HepG2 (cell line): ENCODE measurements around the gene MRPS11. TPM values are rescaled to one million over a fixed set of nuclear protein-coding genes. Genes with fewer than 3 reads are reported as not detected.

ENCODE experiments used
- ATAC-seq: fragments of 200-7000 bp; cut with Tn5 transposase; 3 replicates; pipeline ENCODE4 v1.9.1; 2020; ENCODE audit warnings: mild to moderate bottlenecking, moderate library complexity
- BruUV-seq: library from RNA; stranded (reverse); fragments of 400-500 nt; replicated peaks from 2 replicates; lab custom pipeline; 2021; lab: Mats Ljungman, UMichigan
- CTCF ChIA-PET: fragments of 300-600 bp; formaldehyde crosslinking; extraction: SDS; loops from one replicate; lab custom pipeline; 2021; ENCODE audit warnings: low total read pairs, inconsistent platforms, low intra/inter-chr PET ratio; lab: Yijun Ruan, JAX
- POLR2A ChIA-PET: fragments of 350-600 bp; sonication (Branson Sonifier 250); formaldehyde crosslinking; loops from one replicate; lab custom pipeline; 2020; ENCODE audit warnings: antibody characterized with exemption, inconsistent platforms; lab: Yijun Ruan, JAX
- DNase-seq: peaks from one replicate; pipeline ENCODE4 v3.0.0-alpha.2; 2015; ENCODE audit warnings: low spot score
- FAIRE-seq: peaks from 3 replicates; lab custom pipeline; 2011; peaks lifted over from hg19 to GRCh38; lab: Jason Lieb, UNC
- H2AFZ ChIP-seq: one replicate; pipeline ENCODE4 v1.6.1; 2011; ENCODE audit warnings: low read length, inconsistent platforms
- H3K27ac ChIP-seq: fragments of 300-600 bp; 3 replicates; pipeline ENCODE4 v1.8.0; 2011; ENCODE audit warnings: mixed run types, mild to moderate bottlenecking, mixed read lengths, low read length, inconsistent platforms; ENCODE audit not compliant: insufficient read depth; ENCODE audit errors: extremely low read length
- H3K27me3 ChIP-seq, 2 experiments: fragments of 200-600 bp in 1 of 2; 2 replicates in 1 of 2; 3 replicates in 1 of 2; pipeline versions ENCODE4 v1.6.0 to v1.8.0; 2011; ENCODE audit warnings: low read length in 2 of 2, mild to moderate bottlenecking in 2 of 2, moderate library complexity in 2 of 2, inconsistent platforms in 1 of 2; ENCODE audit not compliant: insufficient read depth in 2 of 2, control insufficient read depth in 1 of 2
- H3K36me3 ChIP-seq, 2 experiments: fragments of 200-600 bp in 1 of 2; replicated peaks in 1 of 2; 2 replicates in 1 of 2; 3 replicates in 1 of 2; pipeline versions ENCODE4 v1.5.1 to v1.8.0; 2011; ENCODE audit warnings: low read length in 2 of 2, inconsistent platforms in 1 of 2; ENCODE audit not compliant: insufficient read depth in 2 of 2, control insufficient read depth in 1 of 2
- H3K4me1 ChIP-seq: 2 replicates; pipeline ENCODE4 v1.5.1; 2012; ENCODE audit warnings: low read length, inconsistent platforms; ENCODE audit not compliant: insufficient read depth
- H3K4me2 ChIP-seq: 2 replicates; pipeline ENCODE4 v1.6.0; 2011; ENCODE audit warnings: low read depth, low read length, inconsistent platforms
- H3K4me3 ChIP-seq, 3 experiments: fragments of 200-600 bp in 1 of 3; sonication (generic), shearing (Covaris generic) in 1 of 3; replicated peaks in 1 of 3; 2 replicates each; pipeline ENCODE4 v1.5.1; 2011 to 2016; ENCODE audit warnings: low read length in 3 of 3, inconsistent platforms in 2 of 3, low read depth in 2 of 3, mild to moderate bottlenecking in 2 of 3, control low read depth in 1 of 3, mixed read lengths in 1 of 3; ENCODE audit not compliant: insufficient read depth in 1 of 3
- H3K79me2 ChIP-seq: one replicate; pipeline ENCODE4 v1.6.1; 2011; ENCODE audit warnings: low read length, inconsistent platforms; ENCODE audit not compliant: insufficient read depth
- H3K9ac ChIP-seq: 2 replicates; pipeline ENCODE4 v1.6.0; 2011; ENCODE audit warnings: mild to moderate bottlenecking, low read depth, low read length, inconsistent platforms; ENCODE audit not compliant: insufficient read depth
- H3K9me3 ChIP-seq: 2 replicates; pipeline ENCODE4 v1.5.1; 2012; ENCODE audit warnings: mild to moderate bottlenecking, low read length
- H4K20me1 ChIP-seq: 2 replicates; pipeline ENCODE4 v1.6.0; 2011; ENCODE audit warnings: inconsistent platforms, mild to moderate bottlenecking, low read length, moderate library complexity; ENCODE audit not compliant: insufficient read depth
- ATRX ChIP-seq: sonication (generic); formaldehyde crosslinking; IDR thresholded peaks from 2 replicates; pipeline ENCODE4 v1.4.0; 2020; ENCODE audit warnings: missing genetic modification reagents, borderline replicate concordance
- ELK4 ChIP-seq: sonication (generic); formaldehyde crosslinking; IDR thresholded peaks from 2 replicates; pipeline ENCODE4 v1.9.0; 2021; ENCODE audit warnings: missing genetic modification reagents, borderline replicate concordance
- GABPA ChIP-seq, 2 experiments: IDR thresholded peaks; 2 replicates each; pipeline ENCODE4 v1.6.1; 2011 to 2016; ENCODE audit warnings: low read depth in 2 of 2, low read length in 1 of 2, missing biosample characterization in 1 of 2, missing genetic modification characterization in 1 of 2
- MTF1 ChIP-seq: sonication (generic); formaldehyde crosslinking; IDR thresholded peaks from 2 replicates; pipeline ENCODE4 v1.5.0; 2020; ENCODE audit warnings: missing genetic modification reagents
- PRDM4 ChIP-seq: sonication (generic); formaldehyde crosslinking; IDR thresholded peaks from 2 replicates; pipeline ENCODE4 v1.9.0; 2021; ENCODE audit warnings: missing genetic modification reagents, borderline replicate concordance
- RFXANK ChIP-seq: IDR thresholded peaks from 2 replicates; pipeline ENCODE4 v1.6.1; 2016
- SIX4 ChIP-seq: sonication (generic); formaldehyde crosslinking; IDR thresholded peaks from 2 replicates; pipeline ENCODE4 v1.4.0; 2020; ENCODE audit warnings: missing genetic modification reagents
- ZC3H13 ChIP-seq: sonication (generic); formaldehyde crosslinking; IDR thresholded peaks from 2 replicates; pipeline ENCODE4 v1.8.1; 2023; ENCODE audit warnings: mild to moderate bottlenecking, missing genetic modification reagents, moderate library complexity
- ZEB1 ChIP-seq: IDR thresholded peaks from 2 replicates; pipeline ENCODE4 v1.6.1; 2012; ENCODE audit warnings: mild to moderate bottlenecking, low read depth, inconsistent platforms; ENCODE audit not compliant: insufficient replicate concordance
- ZNF30 ChIP-seq: sonication (generic); formaldehyde crosslinking; IDR thresholded peaks from 2 replicates; pipeline ENCODE4 v1.5.0; 2020; ENCODE audit warnings: mild to moderate bottlenecking, missing genetic modification reagents
- ZNF383 ChIP-seq: sonication (generic); formaldehyde crosslinking; IDR thresholded peaks from 2 replicates; pipeline ENCODE4 v1.4.0; 2020; ENCODE audit warnings: missing genetic modification reagents, mild to moderate bottlenecking, borderline replicate concordance
- ZNF512B ChIP-seq: sonication (generic); formaldehyde crosslinking; IDR thresholded peaks from 2 replicates; pipeline ENCODE4 v1.5.1; 2020; ENCODE audit warnings: missing genetic modification reagents, mild to moderate bottlenecking, borderline replicate concordance
- ZNF574 ChIP-seq: sonication (generic); formaldehyde crosslinking; IDR thresholded peaks from 2 replicates; pipeline ENCODE4 v1.4.0; 2020; ENCODE audit warnings: missing genetic modification reagents
- ZNF607 ChIP-seq: sonication (generic); formaldehyde crosslinking; IDR thresholded peaks from 2 replicates; pipeline ENCODE4 v1.5.1; 2020; ENCODE audit warnings: missing genetic modification reagents, mild to moderate bottlenecking, borderline replicate concordance
- ZNF644 ChIP-seq: IDR thresholded peaks from 2 replicates; pipeline ENCODE4 v1.6.1; 2016; ENCODE audit warnings: low read depth
- ZNF746 ChIP-seq: sonication (generic); formaldehyde crosslinking; IDR thresholded peaks from 2 replicates; pipeline ENCODE4 v1.8.0; 2022; ENCODE audit warnings: mild to moderate bottlenecking, missing genetic modification reagents
- WGBS: methylation state at CpG from one replicate; pipeline ENCODE4 v1.1.6; 2017; ENCODE audit warnings: low lambda C conversion rate; 5-methylcytosine and 5-hydroxymethylcytosine counted together
- in situ Hi-C: cut with HindIII; loops from 2 replicates; pipeline ENCODE4 v1.10.0; 2017; ENCODE audit warnings: low pct_unique_long_range_greater_than_20kb; ENCODE audit not compliant: extremely low pct_ligation_motif_present
- intact Hi-C: fragments of 100-400 bp; cut with micrococcal nuclease; formaldehyde crosslinking; loops from one replicate; pipeline ENCODE4 v1.10.0; 2022; ENCODE audit not compliant: unreplicated experiment
- polyA plus RNA-seq, 8 experiments: library from polyadenylated mRNA; depleted of rRNA in 3 of 8; stranded (reverse) in 7 of 8; unstranded in 1 of 8; fragments of >200 nt; fragmentation: Illumina TruSeq in 4 of 8; extraction: Trizol in 4 of 8; gene quantifications; 2 replicates each; pipeline versions ENCODE4 v1.2.1 to v1.2.3, GENCODE V29; 2011 to 2016; ENCODE audit warnings: low read depth in 4 of 8, missing spikeins in 1 of 8, mixed read lengths in 1 of 8; ENCODE audit not compliant: insufficient read depth in 1 of 8
- total RNA-seq, 5 experiments: library from RNA; depleted of rRNA; stranded (reverse); fragments of >200 nt; fragmentation: Illumina TruSeq; extraction: Trizol; gene quantifications; 2 replicates each; pipeline ENCODE4 v1.2.3, GENCODE V29; 2016; ENCODE audit warnings: low read depth in 1 of 5

MRPS11 gene
- total and polyA plus RNA-seq, 2 of the 13 experiments (the other 11 are each of a cell fraction or from before 2014, with no cell fraction given), result 50.1 to 72.7 TPM

- H3K27ac ChIP-seq, result no peak overlapping the region
- no peak overlapping the region for H3K9ac ChIP-seq
- no peaks in the 10 kb centered on the region; a peak in 1 of 5 replicates for H3K27me3 ChIP-seq
- ATAC-seq (no peak), FAIRE-seq (no peak), DNase-seq (no peak)
- intact Hi-C loops (no loop called here), in situ Hi-C loops (no loop called here)
- H3K4me2 ChIP-seq, result no peak overlapping the region
- H3K9me3 ChIP-seq, result no peaks in the 10 kb centered on the region
- no TSS peak for BruUV-seq
- no peak overlapping the region for H3K4me3 ChIP-seq
- H3K79me2 ChIP-seq, result no peaks in the 10 kb centered on the region
- no peak overlapping the region for H2AFZ ChIP-seq
- no peaks in the 10 kb centered on the region for H4K20me1 ChIP-seq
- 45% methylated on average over 5 of the region's 5 CpGs for WGBS
- POLR2A ChIA-PET, result no interaction called here
- H3K4me1 ChIP-seq, result no peaks in the 10 kb centered on the region
- CTCF ChIA-PET, result no interaction called here
- H3K36me3 ChIP-seq, result no peaks in the 10 kb centered on the region
- TF ChIP-seq ELK4 (CRISPR knock-in tag) (no peak), MTF1 (CRISPR knock-in tag) (no peak), SIX4 (CRISPR knock-in tag) (no peak), GABPA (IDR thresholded peaks at IDR 0.05; ENCODE audit: low read depth, low read length) (no peak), GABPA (CRISPR knock-in tag; IDR thresholded peaks at IDR 0.05; ENCODE audit: low read depth) (no peak), ZNF30 (no peak), ZNF383 (CRISPR knock-in tag) (no peak), ZNF644 (CRISPR knock-in tag) (no peak), ZEB1 (no peak), ZNF512B (CRISPR knock-in tag) (no peak), ZNF746 (no peak), ZC3H13 (CRISPR knock-in tag) (no peak), ZNF574 (no peak), ZNF607 (CRISPR knock-in tag) (no peak), PRDM4 (no peak), RFXANK (CRISPR knock-in tag) (no peak), ATRX (CRISPR knock-in tag) (no peak)
These were observed 29.3 kb upstream of the MRPS11 start for GRCh38 chr15:88438181-88438580.
